Choroid plexus epithelial cell (primary cell): ENCODE measurements around the gene REPIN1.

Experiments used
- DNase-seq: peaks from one replicate; pipeline ENCODE4 v3.0.0-alpha.2; 2010; ENCODE audit warnings: low read depth
- H3K4me3 ChIP-seq: 2 replicates; pipeline ENCODE4 v1.5.1; 2011; ENCODE audit warnings: low read depth, mild to moderate bottlenecking, control low read depth, low read length, moderate library complexity
- CTCF ChIP-seq: conservative IDR thresholded peaks from 2 replicates; pipeline ENCODE4 v1.5.1; 2011; ENCODE audit warnings: low read depth, mild to moderate bottlenecking, control low read depth, inconsistent platforms, low read length, moderate library complexity

REPIN1 gene

GRCh38 chr7:150380463-150380862, 11.8 kb downstream of the REPIN1 start:
- DNase-seq = no peak
- H3K4me3 ChIP-seq = no peak overlapping the region
- no peak for TF ChIP-seq CTCF

- no peak for TF ChIP-seq CTCF
- no peak for DNase-seq
- H3K4me3 ChIP-seq = no peak overlapping the region
Observed at GRCh38 chr7:150381096-150381495, 12.5 kb downstream of the REPIN1 start.

GRCh38 chr7:150381785-150382122, 13.1 kb downstream of the REPIN1 start:
- DNase-seq = no peak
- H3K4me3 ChIP-seq = no peak overlapping the region
- TF ChIP-seq CTCF = no peak

GRCh38 chr7:150382123-150382843, 13.7 kb downstream of the REPIN1 start:
- H3K4me3 ChIP-seq = no peak overlapping the region
- TF ChIP-seq CTCF = no peak
- no peak for DNase-seq

GRCh38 chr7:150382844-150383225, 14.2 kb downstream of the REPIN1 start:
- TF ChIP-seq CTCF = no peak
- H3K4me3 ChIP-seq = no peak overlapping the region

GRCh38 chr7:150383710-150384397, 15.2 kb downstream of the REPIN1 start:
- H3K4me3 ChIP-seq = no peak overlapping the region
- TF ChIP-seq CTCF = no peak
- DNase-seq = no peak

More at GRCh38 chr7:150382844-150383225, 14.2 kb downstream of the REPIN1 start:
- no peak for DNase-seq
